HCT116 (cell line): ENCODE data around the gene ANGPT4. TPM values are rescaled to one million over a fixed set of nuclear protein-coding genes. Genes with fewer than 3 reads are reported as not detected.

Experiments
- ATAC-seq: fragments of 200-7000 bp; cut with Tn5 transposase; 2 replicates; pipeline ENCODE4 v1.9.1; 2020; ENCODE audit warnings: mild to moderate bottlenecking, moderate library complexity
- BruUV-seq: library from RNA; stranded (reverse); fragments of 400-500 nt; replicated peaks from 2 replicates; lab custom pipeline; 2021; lab: Mats Ljungman, UMichigan
- CTCF ChIA-PET: fragments of 300-600 bp; sonication (Branson Sonifier 250); formaldehyde crosslinking; loops from one replicate; lab custom pipeline; 2021; ENCODE audit warnings: antibody characterized with exemption; lab: Charles Lee
- POLR2A ChIA-PET: fragments of 300-600, 350-600 bp; sonication (Branson Sonifier 250); formaldehyde crosslinking; loops from one replicate; lab custom pipeline; 2021; ENCODE audit warnings: antibody characterized with exemption; lab: Charles Lee
- RAD21 ChIA-PET, 2 experiments: fragments of 300-600 bp; sonication (Branson Sonifier 250); formaldehyde crosslinking; loops; one replicate each; lab custom pipeline; 2023; ENCODE audit warnings: low total read pairs in 2 of 2; ENCODE audit not compliant: uncharacterized antibody in 2 of 2, unreplicated experiment in 2 of 2, low non-redundant PET in 1 of 2; lab: Charles Lee
- DNase-seq: peaks from one replicate; pipeline ENCODE4 v3.0.0-alpha.2; 2010; ENCODE audit warnings: low read depth, low spot score
- H2AFZ ChIP-seq: fragments of 200-600 bp; shearing (Covaris generic), sonication (generic); 2 replicates; pipeline ENCODE4 v1.6.1; 2017; ENCODE audit warnings: low read depth, mixed run types, mixed read lengths, antibody characterized with exemption, low read length; ENCODE audit not compliant: poor library complexity, severe bottlenecking
- H3K27ac ChIP-seq: 2 replicates; pipeline ENCODE4 v1.5.1; 2012; ENCODE audit warnings: low read depth, low read length
- H3K27me3 ChIP-seq: fragments of 200-600 bp; sonication (generic); 2 replicates; pipeline ENCODE4 v1.6.1; 2016; ENCODE audit warnings: mixed run types, low read length, mixed read lengths; ENCODE audit not compliant: insufficient read depth
- H3K36me3 ChIP-seq, 2 experiments: fragments of 200-500 bp in 1 of 2; fragments of 200-600 bp in 1 of 2; sonication (Bioruptor generic) in 1 of 2; sonication (generic) in 1 of 2; 2 replicates each; pipeline versions ENCODE4 v1.5.1 to v1.6.1; 2014 to 2016; ENCODE audit warnings: low read length in 2 of 2, inconsistent platforms in 1 of 2, mixed read lengths in 1 of 2, mixed run types in 1 of 2; ENCODE audit not compliant: insufficient read depth in 2 of 2, control insufficient read depth in 1 of 2
- H3K4me1 ChIP-seq, 2 experiments: fragments of 200-600 bp in 1 of 2; sonication (generic) in 1 of 2; 2 replicates each; pipeline versions ENCODE4 v1.5.1 to v1.6.1; 2012 to 2017; ENCODE audit warnings: low read length in 2 of 2, inconsistent platforms in 1 of 2, mild to moderate bottlenecking in 1 of 2, mixed read lengths in 1 of 2, mixed run types in 1 of 2, moderate library complexity in 1 of 2; ENCODE audit not compliant: insufficient read depth in 2 of 2, control insufficient read depth in 1 of 2
- H3K4me2 ChIP-seq: fragments of 200-600 bp; sonication (generic); 2 replicates; pipeline ENCODE4 v1.6.1; 2017; ENCODE audit warnings: mixed run types, low read length, mixed read lengths
- H3K4me3 ChIP-seq, 2 experiments: fragments of 200-600 bp in 1 of 2; sonication (generic) in 1 of 2; replicated peaks in 1 of 2; 2 replicates each; pipeline ENCODE4 v1.5.1; 2011 to 2016; ENCODE audit warnings: low read length in 2 of 2, control low read depth in 1 of 2, low read depth in 1 of 2, mild to moderate bottlenecking in 1 of 2, mixed read lengths in 1 of 2, mixed run types in 1 of 2
- H3K79me2 ChIP-seq: fragments of 200-600 bp; sonication (generic); 2 replicates; pipeline ENCODE4 v1.6.1; 2017; ENCODE audit warnings: mild to moderate bottlenecking, mixed run types, low read length, moderate library complexity, mixed read lengths; ENCODE audit not compliant: insufficient read depth
- H3K9ac ChIP-seq: fragments of 200-600 bp; sonication (generic); 2 replicates; pipeline ENCODE4 v1.6.1; 2016; ENCODE audit warnings: low read length, mixed read lengths
- H3K9me2 ChIP-seq: fragments of 200-600 bp; sonication (generic), shearing (Covaris generic); 2 replicates; pipeline ENCODE4 v1.6.1; 2017; ENCODE audit warnings: mixed run types, mild to moderate bottlenecking, moderate library complexity; ENCODE audit not compliant: insufficient read depth
- H3K9me3 ChIP-seq, 2 experiments: fragments of 200-500 bp in 1 of 2; fragments of 200-600 bp in 1 of 2; sonication (Bioruptor generic) in 1 of 2; sonication (generic) in 1 of 2; 2 replicates each; pipeline ENCODE4 v1.6.1; 2014 to 2017; ENCODE audit warnings: low read length in 2 of 2, mixed read lengths in 2 of 2, inconsistent platforms in 1 of 2, low read depth in 1 of 2, mild to moderate bottlenecking in 1 of 2, mixed run types in 1 of 2, moderate library complexity in 1 of 2; ENCODE audit not compliant: control insufficient read depth in 1 of 2, insufficient read depth in 1 of 2
- H4K20me1 ChIP-seq: fragments of 200-600 bp; sonication (generic), shearing (Covaris generic); 2 replicates; pipeline ENCODE4 v1.6.1; 2017; ENCODE audit warnings: mixed run types, mild to moderate bottlenecking, moderate library complexity; ENCODE audit not compliant: insufficient read depth
- CBX3 ChIP-seq: IDR thresholded peaks from 2 replicates; pipeline ENCODE4 v1.6.1; 2012; ENCODE audit warnings: low read depth
- EGR1 ChIP-seq: IDR thresholded peaks from 2 replicates; pipeline ENCODE4 v1.6.1; 2012; ENCODE audit warnings: low read depth
- EZH2 ChIP-seq: fragments of 200-600 bp; sonication (generic); IDR thresholded peaks from 2 replicates; pipeline ENCODE4 v1.6.1; 2017; ENCODE audit warnings: antibody characterized with exemption, mixed run types
- EZH2phosphoT487 ChIP-seq: fragments of 200-600 bp; IDR thresholded peaks from 2 replicates; pipeline ENCODE4 v1.6.1; 2018; ENCODE audit warnings: antibody characterized with exemption, borderline replicate concordance
- JUND ChIP-seq: IDR thresholded peaks from 2 replicates; pipeline ENCODE4 v1.6.1; 2012
- POLR2A ChIP-seq: IDR thresholded peaks from 2 replicates; pipeline ENCODE4 v1.7.0; 2011; ENCODE audit warnings: borderline replicate concordance; ENCODE audit not compliant: insufficient read depth, insufficient read length; ENCODE audit errors: extremely low read depth
- POLR2AphosphoS5 ChIP-seq: IDR thresholded peaks from 2 replicates; pipeline ENCODE4 v1.6.1; 2011; ENCODE audit warnings: mild to moderate bottlenecking, low read depth, low read length, moderate library complexity
- SIN3A ChIP-seq: IDR thresholded peaks from 2 replicates; pipeline ENCODE4 v1.6.1; 2012; ENCODE audit warnings: low read depth
- SRF ChIP-seq: IDR thresholded peaks from 2 replicates; pipeline ENCODE4 v1.6.1; 2012; ENCODE audit warnings: low read depth
- YY1 ChIP-seq: IDR thresholded peaks from 2 replicates; pipeline ENCODE4 v1.6.1; 2011; ENCODE audit warnings: low read length, low read depth, moderate library complexity, mild to moderate bottlenecking; ENCODE audit not compliant: insufficient replicate concordance; ENCODE audit errors: extremely low read depth
- ZFX ChIP-seq: fragments of 450-650 bp; IDR thresholded peaks from 2 replicates; pipeline ENCODE4 v1.6.1; 2017
- ZNF274 ChIP-seq: fragments of 200-500 bp; sonication (Bioruptor generic); IDR thresholded peaks from 2 replicates; pipeline ENCODE4 v1.6.1; 2014; ENCODE audit warnings: mild to moderate bottlenecking, low read depth, low read length, inconsistent platforms
- intact Hi-C: fragments of 100-400 bp; cut with micrococcal nuclease; formaldehyde crosslinking; loops from 2 replicates; pipeline ENCODE4 v1.10.0; 2022
- total RNA-seq: library from RNA; stranded (reverse); gene quantifications from one replicate; pipeline ENCODE4 v1.2.1, GENCODE V29; 2021; ENCODE audit not compliant: unreplicated experiment
- TF ChIP-seq, protein P1 (sequence below): IDR thresholded peaks from 2 replicates; pipeline ENCODE4 v1.6.1; 2012
- TF ChIP-seq, protein P2 (sequence below), 3 experiments: fragments of 200-600 bp in 1 of 3; sonication (generic) in 1 of 3; IDR thresholded peaks in 2 of 3; conservative IDR thresholded peaks in 1 of 3; 2 replicates each; pipeline ENCODE4 v1.5.1; 2012 to 2017; ENCODE audit warnings: low read depth in 2 of 3, low read length in 2 of 3, antibody characterized with exemption in 1 of 3, borderline replicate concordance in 1 of 3, control low read depth in 1 of 3, mild to moderate bottlenecking in 1 of 3, mixed read lengths in 1 of 3, mixed run types in 1 of 3, moderate library complexity in 1 of 3; ENCODE audit not compliant: insufficient read depth in 1 of 3
- TF ChIP-seq, protein P3 (sequence below): IDR thresholded peaks from 2 replicates; pipeline ENCODE4 v1.6.1; 2012; ENCODE audit warnings: low read depth

The ANGPT4 gene
- total RNA-seq, 1 experiment from 2014 or later, result not detected

DNA sequence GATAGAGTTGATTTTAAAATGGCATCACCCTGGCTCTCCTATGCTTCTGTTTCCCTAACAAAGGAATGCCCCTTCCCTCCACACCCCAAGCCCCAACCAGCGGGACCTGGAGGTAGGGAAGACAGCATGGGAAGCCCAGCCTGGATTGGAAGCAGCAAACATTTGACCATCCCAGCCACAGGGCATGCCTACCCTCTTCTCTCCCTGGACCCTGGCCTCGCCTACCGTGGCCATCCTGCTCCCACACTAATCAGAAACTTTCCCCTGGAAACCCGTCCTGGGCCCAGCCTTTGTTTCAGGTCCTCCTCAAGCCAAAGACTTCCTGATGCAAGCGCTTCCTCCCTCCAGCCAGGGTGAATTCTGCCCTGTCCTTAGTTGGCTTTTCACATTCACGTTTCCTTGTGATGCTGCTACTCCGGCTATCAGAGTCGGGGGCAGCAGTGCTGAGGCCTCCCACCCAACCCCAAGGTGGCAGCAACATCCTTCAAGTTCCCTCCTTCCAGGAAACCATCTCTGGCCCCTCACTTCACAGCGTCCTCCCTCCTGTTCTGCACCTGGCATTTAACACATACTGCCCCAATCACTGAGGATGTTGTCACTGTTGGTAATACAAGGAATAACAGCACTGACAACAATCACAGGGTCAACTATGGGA lies 18.2 kb upstream of the ANGPT4 start:
- no peaks in the 10 kb centered on the region for H3K79me2 ChIP-seq
- BruUV-seq, result no TSS peak
- H3K4me2 ChIP-seq, result no peak overlapping the region
- intact Hi-C loops, result no loop called here
- H3K4me1 ChIP-seq, result no peaks in the 10 kb centered on the region
- no peaks in the 10 kb centered on the region for H3K9me2 ChIP-seq
- ChIA-PET POLR2A (no interaction called here), CTCF (no interaction called here), RAD21 (no interaction called here)
- H4K20me1 ChIP-seq, result no peaks in the 10 kb centered on the region
- H3K27me3 ChIP-seq, result no peaks in the 10 kb centered on the region
- ATAC-seq (no peak), DNase-seq (no peak)
- no peak overlapping the region for H3K9ac ChIP-seq
- H3K36me3 ChIP-seq, result no peaks in the 10 kb centered on the region
- H3K27ac ChIP-seq, result no peak overlapping the region
- H3K4me3 ChIP-seq, result no peak overlapping the region
- TF ChIP-seq SIN3A (no peak), EZH2phosphoT487 (no peak)
- TF ChIP-seq, protein P1, sequence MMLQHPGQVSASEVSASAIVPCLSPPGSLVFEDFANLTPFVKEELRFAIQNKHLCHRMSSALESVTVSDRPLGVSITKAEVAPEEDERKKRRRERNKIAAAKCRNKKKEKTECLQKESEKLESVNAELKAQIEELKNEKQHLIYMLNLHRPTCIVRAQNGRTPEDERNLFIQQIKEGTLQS, result no peak
- no peak overlapping the region for H2AFZ ChIP-seq
- peaks cover 8 to 12% of the 10 kb centered on the region in 2 experiments; a peak in 2 of 4 replicates for H3K9me3 ChIP-seq

DNA sequence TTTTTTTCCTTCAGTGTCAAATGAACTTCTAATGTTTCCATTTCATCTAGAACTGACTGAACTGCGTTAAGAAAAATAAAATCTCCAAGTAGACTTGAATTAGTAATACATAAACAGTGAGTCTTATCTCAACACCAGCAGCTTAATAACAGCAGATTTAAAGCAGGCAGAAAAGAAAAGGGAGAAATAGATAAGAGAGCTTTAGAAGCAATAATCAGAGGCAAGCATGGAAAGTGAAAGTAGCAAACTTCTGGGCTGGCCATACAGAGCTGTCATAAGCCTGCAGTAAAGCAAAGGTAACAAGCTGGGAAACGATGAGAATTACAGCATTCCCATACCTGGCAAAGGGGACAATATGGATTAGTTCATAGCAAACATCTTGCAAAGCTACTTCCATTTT lies 16.9 kb upstream of the ANGPT4 start:
- ATAC-seq (no peak), DNase-seq (no peak)
- Histone ChIP-seq H3K79me2 (no peaks in the 10 kb centered on the region), H3K9ac (no peak overlapping the region), H3K4me2 (no peak overlapping the region), H3K36me3 (no peaks in the 10 kb centered on the region), H3K27ac (no peak overlapping the region), H4K20me1 (no peaks in the 10 kb centered on the region), H2AFZ (no peak overlapping the region), H3K4me3 (no peak overlapping the region), H3K27me3 (no peaks in the 10 kb centered on the region), H3K4me1 (no peaks in the 10 kb centered on the region), H3K9me2 (no peaks in the 10 kb centered on the region), H3K9me3 (peaks cover 8 to 12% of the 10 kb centered on the region in 2 experiments; a peak in 2 of 4 replicates)
- ChIA-PET CTCF (no interaction called here), POLR2A (no interaction called here), RAD21 (no interaction called here)
- intact Hi-C loops, result no loop called here
- no TSS peak for BruUV-seq
- TF ChIP-seq EZH2 (no peak), EGR1 (no peak), CBX3 (no peak), ZNF274 (no peak), YY1 (no peak), SRF (no peak), SIN3A (no peak), POLR2AphosphoS5 (no peak), ZFX (no peak), POLR2A (no peak), JUND (no peak), EZH2phosphoT487 (no peak)
- TF ChIP-seq, protein P2, sequence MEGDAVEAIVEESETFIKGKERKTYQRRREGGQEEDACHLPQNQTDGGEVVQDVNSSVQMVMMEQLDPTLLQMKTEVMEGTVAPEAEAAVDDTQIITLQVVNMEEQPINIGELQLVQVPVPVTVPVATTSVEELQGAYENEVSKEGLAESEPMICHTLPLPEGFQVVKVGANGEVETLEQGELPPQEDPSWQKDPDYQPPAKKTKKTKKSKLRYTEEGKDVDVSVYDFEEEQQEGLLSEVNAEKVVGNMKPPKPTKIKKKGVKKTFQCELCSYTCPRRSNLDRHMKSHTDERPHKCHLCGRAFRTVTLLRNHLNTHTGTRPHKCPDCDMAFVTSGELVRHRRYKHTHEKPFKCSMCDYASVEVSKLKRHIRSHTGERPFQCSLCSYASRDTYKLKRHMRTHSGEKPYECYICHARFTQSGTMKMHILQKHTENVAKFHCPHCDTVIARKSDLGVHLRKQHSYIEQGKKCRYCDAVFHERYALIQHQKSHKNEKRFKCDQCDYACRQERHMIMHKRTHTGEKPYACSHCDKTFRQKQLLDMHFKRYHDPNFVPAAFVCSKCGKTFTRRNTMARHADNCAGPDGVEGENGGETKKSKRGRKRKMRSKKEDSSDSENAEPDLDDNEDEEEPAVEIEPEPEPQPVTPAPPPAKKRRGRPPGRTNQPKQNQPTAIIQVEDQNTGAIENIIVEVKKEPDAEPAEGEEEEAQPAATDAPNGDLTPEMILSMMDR (IDR thresholded peaks at IDR 0.05 in 2 of 3, conservative IDR thresholded peaks at IDR 0.05 in 1 of 3; ENCODE audit: borderline replicate concordance in 1 of 3, insufficient read depth in 1 of 3, low read depth in 2 of 3, low read length in 2 of 3), result no peak
- TF ChIP-seq, protein P1, result no peak
- TF ChIP-seq, protein P3, sequence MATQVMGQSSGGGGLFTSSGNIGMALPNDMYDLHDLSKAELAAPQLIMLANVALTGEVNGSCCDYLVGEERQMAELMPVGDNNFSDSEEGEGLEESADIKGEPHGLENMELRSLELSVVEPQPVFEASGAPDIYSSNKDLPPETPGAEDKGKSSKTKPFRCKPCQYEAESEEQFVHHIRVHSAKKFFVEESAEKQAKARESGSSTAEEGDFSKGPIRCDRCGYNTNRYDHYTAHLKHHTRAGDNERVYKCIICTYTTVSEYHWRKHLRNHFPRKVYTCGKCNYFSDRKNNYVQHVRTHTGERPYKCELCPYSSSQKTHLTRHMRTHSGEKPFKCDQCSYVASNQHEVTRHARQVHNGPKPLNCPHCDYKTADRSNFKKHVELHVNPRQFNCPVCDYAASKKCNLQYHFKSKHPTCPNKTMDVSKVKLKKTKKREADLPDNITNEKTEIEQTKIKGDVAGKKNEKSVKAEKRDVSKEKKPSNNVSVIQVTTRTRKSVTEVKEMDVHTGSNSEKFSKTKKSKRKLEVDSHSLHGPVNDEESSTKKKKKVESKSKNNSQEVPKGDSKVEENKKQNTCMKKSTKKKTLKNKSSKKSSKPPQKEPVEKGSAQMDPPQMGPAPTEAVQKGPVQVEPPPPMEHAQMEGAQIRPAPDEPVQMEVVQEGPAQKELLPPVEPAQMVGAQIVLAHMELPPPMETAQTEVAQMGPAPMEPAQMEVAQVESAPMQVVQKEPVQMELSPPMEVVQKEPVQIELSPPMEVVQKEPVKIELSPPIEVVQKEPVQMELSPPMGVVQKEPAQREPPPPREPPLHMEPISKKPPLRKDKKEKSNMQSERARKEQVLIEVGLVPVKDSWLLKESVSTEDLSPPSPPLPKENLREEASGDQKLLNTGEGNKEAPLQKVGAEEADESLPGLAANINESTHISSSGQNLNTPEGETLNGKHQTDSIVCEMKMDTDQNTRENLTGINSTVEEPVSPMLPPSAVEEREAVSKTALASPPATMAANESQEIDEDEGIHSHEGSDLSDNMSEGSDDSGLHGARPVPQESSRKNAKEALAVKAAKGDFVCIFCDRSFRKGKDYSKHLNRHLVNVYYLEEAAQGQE, result no peak
